NCI-H1417 (cell line): ENCODE measurements around the gene ACIN1.
"Not testable (repeated sequence)": the region's sequence is repeated elsewhere in the genome, so short reads cannot be mapped to it uniquely, and the experiment has no call there.

Experiments used
- DNase-seq, 3 experiments: peaks; one replicate each; lab custom pipeline; 2025; lab: John Stamatoyannopoulos, UW

Gene ACIN1

GRCh38 chr14:23124337-23124954, 29.5 kb upstream of the ACIN1 start:
- no peak for DNase-seq

DNA sequence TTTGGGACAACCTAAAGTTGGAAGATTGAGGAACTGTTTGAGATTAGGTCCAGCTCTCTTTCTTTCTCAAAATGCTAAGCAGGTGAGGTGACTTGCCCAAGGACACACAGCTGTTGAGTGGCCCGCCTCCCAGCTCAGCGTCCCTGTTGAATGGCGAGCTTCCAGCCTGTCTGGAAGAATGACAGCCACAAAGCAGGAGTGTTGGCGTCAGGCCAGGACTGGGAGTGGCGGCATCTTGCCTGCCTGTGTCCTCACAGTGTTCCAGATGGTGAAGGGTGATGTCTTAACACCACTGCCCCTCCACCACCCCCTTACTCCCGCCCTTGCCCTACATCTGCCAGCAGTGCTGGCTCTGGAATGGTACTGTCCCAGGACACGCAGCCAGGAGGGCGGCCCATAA, 28.5 kb upstream of the ACIN1 start:
- DNase-seq = peak; percentile 7 to 48 (median 38)

DNA sequence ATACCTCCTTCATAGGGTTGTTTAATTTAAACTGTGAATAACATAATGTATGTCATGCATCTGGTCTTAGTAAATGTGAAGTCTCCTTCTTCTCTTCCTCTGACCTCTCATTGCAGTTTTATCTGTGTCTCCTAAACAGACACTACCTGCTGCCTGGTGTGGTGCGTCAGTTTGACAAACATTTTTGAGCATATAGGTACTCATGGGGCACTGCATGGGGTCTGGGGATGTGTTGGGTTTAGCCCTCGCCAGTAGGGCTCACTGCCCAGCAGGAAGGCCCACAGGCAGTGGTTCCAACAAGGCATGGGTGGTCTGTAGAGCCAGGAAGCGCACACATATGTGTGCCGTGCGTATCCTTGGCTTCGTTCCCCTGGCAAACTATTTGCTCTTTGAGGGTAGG, 27.1 kb upstream of the ACIN1 start:
- no peak for DNase-seq

GRCh38 chr14:23121361-23121771, 26.4 kb upstream of the ACIN1 start:
- DNase-seq = peak in 2 of 3 experiments; percentile 38 to 59

- peak; percentile 82 to 95 (median 90) for DNase-seq
Measured at GRCh38 chr14:23120541-23121251, 25.8 kb upstream of the ACIN1 start.

GRCh38 chr14:23119363-23120327, 24.7 kb upstream of the ACIN1 start:
- no peak for DNase-seq

DNA sequence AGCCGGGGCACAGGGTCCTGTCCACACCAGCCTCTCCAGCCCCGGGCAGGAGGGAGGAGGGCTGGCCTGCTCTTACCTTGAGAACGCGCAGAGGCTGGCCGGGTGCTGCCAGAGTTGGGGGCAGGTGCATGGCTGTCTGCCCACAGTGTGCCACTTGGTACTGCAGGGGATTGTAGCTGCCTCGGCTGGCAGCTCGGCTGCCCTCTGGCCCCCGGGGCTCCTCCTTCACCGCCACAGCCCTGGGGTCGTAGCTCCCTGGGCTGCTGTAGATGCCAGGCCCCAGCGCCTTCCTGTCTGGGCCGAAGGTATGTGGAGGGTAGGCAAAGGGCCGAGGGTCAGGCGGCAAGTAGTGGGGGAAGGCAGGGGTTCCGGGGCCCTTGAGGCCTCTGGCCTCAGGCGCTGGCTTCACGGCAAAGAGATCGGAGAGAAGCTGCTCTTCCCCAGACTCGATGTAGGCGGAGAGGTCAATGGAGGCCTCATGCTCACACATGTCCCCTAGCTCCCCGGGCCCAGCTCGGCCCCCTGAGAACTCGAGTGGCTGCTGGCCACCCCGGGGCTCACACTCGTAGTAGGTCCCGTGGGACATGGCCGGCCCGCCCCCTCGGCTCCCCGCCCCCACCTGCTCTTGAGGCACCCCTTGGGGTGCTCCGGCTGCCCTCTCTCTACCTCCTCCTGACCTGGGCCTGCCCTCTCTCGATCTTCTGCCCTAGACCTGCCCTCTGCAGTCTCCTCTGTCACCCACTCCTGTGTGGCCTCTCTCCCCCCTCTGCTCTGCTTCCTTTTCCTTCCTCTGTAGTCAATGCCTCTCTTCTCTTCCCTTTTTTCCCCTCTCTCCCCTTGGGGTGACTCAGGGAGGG, 23.8 kb upstream of the ACIN1 start, which contains the start of gene CEBPE:
Gene CEBPE (minus strand): TSS at position 750 of the 857 bp plus-strand sequence. CDS start 164 bp downstream, at position 586.
- DNase-seq = no peak

GRCh38 chr14:23117371-23118020, 22.6 kb upstream of the ACIN1 start:
- no peak for DNase-seq

DNA sequence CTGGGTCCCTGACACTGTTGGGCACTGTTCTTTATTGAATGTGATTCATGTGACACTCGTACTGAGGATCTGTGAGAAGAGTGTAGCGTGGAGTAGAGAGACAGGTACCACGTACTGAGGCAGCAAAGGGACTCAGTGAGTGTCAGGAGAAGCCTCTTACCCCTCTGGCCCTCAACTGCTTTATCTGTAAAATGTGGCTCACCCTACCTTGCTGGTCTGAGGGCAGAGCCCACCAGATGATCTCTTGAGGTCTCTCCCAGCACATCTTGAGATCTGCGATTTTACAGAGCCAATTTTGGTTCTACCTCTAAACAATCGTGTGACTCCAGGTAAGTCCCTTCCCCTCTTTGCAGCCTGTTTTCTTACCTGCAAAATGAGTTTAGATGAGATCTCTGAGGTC, 21.0 kb upstream of the ACIN1 start:
- no peak for DNase-seq

DNA sequence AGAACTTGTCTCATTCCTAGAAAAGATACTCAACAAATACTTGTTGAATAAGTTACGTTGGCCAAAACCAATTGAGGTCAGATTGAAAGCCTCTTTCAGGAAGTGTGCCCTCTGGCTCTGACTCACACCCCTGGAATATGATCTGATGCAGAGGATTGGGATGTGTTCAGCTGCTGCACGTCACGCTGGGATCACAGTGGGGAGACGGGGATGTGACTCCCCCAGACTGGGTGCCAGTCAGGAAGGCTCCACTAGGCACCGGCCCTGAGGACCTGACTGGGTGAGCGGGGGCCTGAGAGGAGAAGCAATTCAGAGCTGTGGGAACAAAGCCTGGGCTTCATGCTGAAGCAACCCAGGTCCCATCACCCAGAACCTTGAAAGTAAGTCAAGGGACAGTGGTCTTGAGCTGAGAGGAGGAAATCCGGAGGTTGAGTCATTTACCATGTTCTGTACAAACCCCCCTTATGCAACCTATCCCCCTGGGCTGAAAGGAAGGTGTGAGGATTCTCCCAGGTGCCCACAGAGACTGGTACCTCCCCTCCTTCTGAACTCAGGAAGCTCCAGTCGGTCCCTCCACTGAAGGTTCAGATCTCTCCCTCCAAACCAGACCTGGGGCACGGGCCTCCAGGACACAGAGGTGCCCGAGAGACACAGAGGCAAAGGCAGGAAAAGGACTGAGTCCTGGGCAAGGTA, 20.2 kb upstream of the ACIN1 start:
- DNase-seq = peak in 1 of 3 experiments; percentile 18

- no peak for DNase-seq
Measured at GRCh38 chr14:23114669-23115038, 19.7 kb upstream of the ACIN1 start.

DNA sequence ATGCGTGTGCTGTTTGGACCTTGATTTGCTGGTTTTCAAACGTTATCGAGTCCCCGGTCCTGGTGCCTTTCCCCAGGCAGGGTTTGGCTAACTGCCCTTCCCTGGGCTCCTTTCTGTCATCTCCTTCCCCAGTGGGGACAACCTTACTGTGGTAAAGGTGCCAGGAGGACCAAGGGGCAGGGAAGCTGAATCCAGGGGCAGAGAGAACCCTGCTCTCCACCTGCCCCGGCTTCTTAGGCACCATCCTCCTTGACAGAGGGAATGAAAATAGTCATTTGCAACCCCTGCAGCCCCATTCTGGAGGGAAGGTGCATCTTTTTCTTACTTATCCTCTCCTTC, 19.2 kb upstream of the ACIN1 start:
- DNase-seq = no peak

- DNase-seq = no peak
Measured at GRCh38 chr14:23113431-23114119, 18.6 kb upstream of the ACIN1 start.

DNA sequence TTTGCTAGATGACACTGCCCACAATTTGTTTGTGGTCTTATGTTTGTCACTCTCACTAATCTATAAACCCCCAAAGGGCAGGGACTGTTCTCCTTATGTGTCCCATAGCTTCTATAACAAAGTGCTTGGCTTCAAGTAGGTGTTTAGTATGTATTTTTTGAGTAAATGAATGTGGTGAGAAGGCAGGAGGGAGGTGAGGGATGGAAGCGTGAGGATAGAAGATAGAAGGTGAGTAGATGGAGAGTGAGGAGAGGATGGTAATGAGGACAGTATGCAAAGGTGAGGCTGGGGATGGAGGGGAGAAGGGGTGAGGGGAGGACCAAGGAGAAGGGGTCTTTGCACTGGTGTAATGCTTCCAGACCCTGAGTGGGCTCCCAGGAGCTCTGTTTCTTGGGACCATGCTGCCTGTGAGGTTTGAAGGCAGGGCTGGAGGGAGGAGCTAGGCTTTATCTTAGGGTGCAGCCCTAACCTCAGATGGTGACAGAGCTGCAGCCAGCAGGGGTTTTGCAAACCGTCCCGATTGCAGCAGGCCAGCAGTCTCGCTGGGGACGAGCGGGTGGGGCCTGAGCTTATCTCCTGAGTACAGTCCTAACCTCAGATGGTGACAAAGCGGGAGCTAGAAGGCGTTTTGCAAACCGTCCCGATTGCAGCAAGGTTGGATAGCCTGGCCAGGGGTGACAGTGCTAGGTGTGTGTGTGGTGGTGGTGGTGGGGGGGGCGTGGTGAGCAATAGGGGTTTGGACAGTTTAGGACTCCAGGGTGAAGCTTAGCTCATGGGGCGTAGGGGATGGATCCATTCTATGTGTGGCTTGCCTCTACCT, 17.6 kb upstream of the ACIN1 start:
- no peak for DNase-seq

DNA sequence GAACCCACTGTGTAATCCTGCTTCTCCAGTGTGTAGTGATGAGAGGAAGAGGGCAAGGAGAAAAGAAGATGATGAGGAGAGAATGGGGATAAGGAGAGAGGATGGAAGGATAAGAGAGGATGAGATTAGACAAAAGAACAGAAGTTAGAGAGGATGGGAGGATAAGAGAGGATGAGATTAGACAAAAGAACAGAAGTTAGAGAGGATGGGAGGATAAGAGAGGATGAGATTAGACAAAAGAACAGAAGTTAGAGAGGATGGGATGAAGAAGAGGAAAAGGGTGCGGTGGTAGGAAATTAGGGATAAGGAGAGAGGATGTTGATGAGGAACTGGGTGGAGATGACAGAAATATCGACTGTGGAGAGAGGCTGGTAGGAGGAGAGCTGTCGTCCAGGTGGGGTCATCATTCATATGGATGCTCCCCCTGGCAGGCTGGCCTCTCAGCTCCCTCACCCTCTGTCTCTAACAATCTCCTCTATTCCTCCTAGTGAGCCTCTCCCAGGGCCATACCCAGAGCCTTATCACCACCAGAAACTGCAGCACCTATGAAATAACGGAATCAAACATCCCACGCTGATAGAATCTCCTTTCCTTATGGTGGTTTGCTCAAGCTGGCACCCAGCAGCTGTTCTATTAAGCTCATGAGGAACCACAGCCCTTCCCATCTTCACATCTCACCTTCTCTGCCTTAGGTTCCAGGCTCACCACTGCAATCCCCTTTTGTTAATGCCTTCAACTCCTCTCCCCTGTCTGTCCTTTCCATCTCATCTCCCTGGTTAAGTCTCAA, 15.8 kb upstream of the ACIN1 start:
- no peak for DNase-seq

- no peak for DNase-seq
Measured at GRCh38 chr14:23109769-23110168, 14.8 kb upstream of the ACIN1 start.

DNA sequence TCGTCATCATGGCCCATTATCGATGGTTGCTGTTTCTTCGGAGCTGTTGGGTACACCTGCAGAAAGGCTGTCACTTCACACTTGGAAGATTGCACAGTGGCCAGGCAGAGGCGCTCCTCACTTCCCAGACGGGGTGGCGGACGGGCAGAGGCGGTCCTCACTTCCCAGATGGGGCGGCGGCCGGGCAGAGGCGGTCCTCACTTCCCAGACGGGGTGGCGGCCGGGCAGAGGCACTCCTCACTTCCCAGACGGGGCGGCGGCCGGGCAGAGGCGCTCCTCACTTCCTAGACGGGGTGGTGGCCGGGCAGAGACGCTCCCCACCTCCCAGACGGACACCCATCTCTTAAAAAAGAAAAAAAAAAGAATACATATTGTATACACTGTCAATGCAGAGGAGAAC, 13.2 kb upstream of the ACIN1 start:
- not testable (repeated sequence) for DNase-seq

DNA sequence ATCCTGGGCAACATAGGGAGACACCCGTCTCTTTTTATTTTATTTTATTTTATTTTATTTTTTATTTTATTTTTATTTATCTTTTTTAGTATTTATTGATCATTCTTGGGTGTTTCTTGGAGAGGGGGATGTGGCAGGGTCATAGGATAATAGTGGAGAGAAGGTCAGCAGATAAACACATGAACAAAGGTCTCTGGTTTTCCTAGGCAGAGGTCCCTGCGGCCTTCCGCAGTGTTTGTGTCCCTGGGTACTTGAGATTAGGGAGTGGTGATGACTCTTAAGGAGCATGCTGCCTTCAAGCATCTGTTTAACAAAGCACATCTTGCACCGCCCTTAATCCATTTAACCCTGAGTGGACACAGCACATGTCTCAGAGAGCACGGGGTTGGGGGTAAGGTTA, 12.7 kb upstream of the ACIN1 start:
- DNase-seq = not testable (repeated sequence)
